Stimulated activated CD8-positive, alpha-beta memory T cell treated with anti-CD3 and anti-CD28 coated beads, Interleukin-12 subunit alpha, Interleukin-12 subunit beta, amount 100 ng/mL, for 24 hours (primary cell): ENCODE measurements around the gene EXOC5.

ENCODE experiments used
- DNase-seq: peaks from one replicate; pipeline ENCODE4 v3.0.0-alpha.2; 2020; ENCODE audit errors: extremely low read depth

Gene EXOC5, protein sequence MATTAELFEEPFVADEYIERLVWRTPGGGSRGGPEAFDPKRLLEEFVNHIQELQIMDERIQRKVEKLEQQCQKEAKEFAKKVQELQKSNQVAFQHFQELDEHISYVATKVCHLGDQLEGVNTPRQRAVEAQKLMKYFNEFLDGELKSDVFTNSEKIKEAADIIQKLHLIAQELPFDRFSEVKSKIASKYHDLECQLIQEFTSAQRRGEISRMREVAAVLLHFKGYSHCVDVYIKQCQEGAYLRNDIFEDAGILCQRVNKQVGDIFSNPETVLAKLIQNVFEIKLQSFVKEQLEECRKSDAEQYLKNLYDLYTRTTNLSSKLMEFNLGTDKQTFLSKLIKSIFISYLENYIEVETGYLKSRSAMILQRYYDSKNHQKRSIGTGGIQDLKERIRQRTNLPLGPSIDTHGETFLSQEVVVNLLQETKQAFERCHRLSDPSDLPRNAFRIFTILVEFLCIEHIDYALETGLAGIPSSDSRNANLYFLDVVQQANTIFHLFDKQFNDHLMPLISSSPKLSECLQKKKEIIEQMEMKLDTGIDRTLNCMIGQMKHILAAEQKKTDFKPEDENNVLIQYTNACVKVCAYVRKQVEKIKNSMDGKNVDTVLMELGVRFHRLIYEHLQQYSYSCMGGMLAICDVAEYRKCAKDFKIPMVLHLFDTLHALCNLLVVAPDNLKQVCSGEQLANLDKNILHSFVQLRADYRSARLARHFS

DNA sequence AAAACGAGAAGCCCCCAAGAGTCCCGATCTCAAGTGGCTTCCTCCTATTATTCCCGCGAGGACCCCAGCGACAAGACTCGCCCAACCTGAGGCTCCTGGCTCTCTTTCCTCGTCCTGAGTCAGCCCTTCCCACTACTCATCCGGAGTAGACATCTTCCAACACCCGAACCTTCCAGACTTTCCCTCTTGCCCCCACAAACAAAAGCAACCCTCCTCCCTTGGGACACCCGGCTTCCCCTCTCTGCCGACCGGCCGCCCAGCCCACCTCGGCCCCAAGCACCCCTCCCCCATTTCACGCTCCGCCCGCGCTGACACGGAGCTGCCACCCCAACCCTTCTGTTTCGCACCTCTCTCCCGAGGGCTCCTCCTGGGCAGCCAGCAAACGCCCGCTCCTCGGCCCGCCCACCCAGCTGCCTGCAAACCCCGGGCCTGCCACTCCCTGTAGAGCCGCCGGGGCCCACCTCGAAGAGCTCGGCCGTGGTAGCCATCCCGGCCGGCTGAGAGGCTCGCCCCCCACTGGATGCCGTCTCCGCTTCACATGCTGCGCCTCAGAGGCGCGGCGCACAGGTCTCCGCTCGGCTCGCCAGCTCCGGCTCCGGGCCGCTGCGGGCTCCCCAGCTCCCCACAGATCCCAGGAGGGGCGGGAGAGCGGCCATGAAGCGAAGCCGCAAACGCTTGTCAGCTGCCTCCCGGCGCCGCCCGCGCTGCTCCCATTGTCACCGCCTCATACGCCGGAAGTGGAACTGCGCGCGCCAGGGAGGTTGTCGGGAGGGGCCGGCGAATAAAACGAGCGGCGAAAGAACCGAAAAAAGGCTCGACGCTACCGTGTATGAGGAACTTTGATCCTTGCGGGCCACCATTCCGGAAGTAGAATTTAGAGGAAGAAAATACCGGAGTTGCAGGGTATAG is at the start of gene EXOC5, which contains the start of gene AP5M1:
EXOC5 (minus strand) TSS at position 745 of the 909 bp plus-strand sequence; CDS start at position 488, 257 bp downstream.
AP5M1 (plus strand) TSS at position 811 of the 909 bp plus-strand sequence. CDS start 344 bp downstream, outside the sequence.
- DNase-seq: peak; percentile 76

DNA sequence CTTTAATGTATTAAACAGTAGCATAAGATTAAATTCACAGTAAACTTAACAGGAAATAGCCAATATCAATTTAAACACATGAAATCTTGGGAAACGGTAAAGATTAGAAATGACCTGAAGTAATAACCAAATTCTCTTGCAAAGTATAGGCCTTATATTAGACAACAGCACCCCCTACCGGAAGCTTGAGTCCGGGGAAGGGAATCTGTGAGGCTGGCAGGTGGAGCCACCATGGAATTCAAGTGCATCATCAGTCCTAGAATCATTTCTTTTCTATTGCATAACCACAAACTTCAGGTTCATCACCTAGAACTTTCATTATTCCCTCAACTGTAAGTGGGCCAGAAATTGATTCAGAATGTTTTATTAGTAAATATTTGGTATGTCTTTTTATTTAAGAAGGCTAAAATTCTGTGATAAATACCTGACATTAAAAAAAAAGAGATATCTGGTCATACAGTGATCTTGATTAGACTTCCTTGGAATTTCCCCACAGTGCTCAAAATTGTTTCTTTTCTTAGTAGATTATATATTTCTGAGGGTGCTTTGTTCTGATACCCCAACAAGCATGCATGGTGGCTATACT is 48.6 kb upstream of the EXOC5 start:
- peak; percentile 34 for DNase-seq

DNA sequence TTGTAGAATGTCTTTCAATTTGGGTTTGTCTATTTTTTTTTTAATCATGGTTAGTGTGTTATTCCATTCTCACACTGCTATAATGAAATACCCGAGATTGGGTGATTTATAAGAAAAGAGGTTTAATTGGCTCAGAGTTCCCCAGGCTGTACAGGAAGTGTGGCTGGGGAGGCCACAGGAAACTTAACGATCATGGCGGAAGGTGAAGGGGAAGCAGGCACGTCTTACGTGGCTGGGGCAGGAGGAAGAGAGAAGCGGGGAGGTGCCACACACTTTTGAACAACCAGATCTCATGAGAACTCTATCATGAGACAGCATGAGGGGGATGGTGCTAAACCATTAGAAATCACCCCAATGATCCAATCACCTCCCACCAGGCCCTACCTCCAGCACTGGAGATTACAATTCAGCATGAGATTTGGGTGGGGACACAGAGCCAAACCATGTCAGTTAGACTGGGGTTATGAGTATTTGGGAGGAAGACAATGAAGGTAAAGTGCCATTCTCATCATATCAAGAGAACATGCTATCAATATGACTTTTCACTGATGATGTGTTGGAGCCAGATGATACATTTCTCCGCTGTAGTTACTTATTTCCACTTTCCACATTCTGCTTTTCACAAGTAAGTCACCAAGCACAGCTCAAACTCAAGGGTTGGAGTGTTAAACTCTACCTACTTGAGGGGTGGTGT is 45.8 kb upstream of the EXOC5 start:
- DNase-seq: no peak

DNA sequence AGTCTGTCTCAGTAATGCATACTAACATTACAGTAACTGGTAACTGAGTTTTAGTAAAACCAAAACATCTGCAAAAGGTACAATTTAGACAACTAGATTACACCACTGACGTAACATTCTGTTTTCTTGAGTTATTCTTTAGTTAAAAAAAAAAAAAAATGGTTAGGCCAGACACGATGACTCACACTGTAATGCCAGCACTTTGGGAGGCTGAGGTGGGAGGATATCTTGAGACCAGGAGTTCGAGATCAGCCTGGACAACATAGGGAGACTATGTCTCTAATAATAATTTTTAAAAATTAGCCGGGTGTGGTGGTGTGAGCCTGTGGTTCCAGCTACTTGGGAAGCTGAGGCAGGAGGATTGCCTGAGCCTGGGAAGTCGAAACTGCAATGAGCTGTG is 34.2 kb upstream of the EXOC5 start:
- DNase-seq: no peak

DNA sequence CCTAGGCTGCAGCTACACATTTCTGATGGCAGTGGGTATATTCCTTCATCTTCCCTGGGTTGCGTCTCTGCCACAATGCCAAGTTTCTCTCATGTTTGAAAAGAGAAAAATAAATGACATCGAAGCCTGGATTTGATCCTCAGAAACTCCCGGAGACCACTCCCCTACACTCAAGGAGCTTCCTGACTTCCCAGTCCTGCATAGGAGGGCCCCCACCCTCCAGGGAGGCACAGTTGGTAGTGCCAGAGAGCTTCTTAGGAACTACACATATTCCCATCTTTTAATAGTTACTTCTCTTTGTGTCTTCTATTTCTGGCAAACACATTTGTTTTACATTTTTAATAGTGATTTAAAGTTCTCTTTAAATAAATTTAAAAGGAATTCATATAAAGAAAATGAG is 30.8 kb upstream of the EXOC5 start:
- DNase-seq: no peak

DNA sequence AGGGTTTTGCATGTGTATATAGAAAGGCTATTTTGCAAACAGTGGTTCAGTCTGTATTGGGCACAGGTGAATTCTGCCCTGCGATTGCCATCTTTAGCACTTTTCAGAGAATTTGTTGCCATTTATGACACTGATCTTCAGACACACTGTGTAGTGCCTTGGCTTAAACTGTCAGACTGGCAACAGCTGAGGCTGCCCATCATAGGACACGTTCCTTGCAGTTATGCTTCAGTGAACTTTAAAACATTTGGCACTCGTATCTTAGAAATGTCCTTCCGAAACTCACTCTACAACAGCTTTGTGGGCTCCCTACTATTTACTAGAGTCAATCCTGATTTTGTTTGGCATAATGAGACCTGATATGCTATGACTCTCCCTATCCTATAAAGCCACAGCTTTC is 29.1 kb upstream of the EXOC5 start:
- DNase-seq: no peak

DNA sequence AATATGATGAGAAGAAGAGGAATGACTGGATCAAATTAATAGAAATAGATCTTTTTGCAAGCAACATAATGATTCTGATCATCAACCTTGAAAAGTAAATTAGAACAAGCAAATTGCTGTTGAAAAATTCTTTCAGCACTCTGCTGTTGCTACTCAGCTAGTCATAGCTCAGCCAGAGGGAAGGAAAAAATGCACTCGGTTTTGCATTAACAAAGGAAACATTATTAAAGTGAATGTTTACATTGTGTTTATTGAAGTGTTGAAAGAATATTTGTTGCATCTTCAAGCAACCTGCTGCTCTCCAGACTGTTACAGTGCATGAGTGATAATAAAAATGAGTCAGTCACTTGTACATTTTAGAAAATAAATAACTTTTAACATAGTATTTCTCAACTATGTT is 26.5 kb upstream of the EXOC5 start:
- no peak for DNase-seq

DNA sequence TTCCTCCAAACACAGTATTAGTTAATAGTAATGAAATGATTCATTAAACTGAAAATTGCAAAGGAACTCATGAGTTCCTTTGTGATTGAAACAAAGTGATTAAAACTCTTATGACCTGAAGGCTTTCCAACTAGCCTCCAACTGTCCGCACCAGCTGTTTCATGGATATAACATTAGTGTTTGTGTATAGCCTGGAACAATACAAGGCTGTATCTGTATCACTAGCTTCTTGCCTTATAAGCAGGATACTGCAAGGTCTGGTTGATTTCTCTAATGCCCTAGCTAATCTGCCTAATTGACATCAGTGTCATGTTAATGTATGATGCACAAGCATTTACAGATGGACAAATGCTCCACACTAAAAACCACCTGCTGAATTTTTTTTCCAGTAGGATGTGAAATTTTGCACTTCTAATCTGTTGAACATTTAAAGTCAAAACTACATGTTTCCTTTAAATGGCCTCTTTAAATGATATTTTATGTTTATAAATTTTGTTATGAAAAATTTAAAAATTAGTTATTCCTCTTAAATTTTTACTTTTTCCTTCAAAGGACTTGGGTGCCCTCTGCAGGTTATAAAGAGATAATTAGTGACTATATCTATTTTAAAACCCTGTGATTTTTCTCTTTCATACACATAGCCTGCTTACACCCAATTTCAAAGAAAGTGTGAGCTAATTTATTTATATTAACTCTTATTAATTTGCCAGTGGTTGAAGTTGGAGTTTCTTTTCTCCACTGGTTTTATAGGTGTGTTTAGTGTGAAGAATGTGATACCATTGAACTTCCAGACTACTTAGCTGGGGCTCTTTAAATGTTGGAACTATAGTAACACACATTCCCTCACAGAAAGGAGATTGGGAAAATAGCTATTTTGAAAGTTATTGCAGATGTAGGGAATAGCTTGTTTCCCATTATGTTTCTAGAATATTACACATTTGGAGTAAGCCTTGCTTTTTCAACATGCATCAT is 25.4 kb upstream of the EXOC5 start:
- DNase-seq: no peak

DNA sequence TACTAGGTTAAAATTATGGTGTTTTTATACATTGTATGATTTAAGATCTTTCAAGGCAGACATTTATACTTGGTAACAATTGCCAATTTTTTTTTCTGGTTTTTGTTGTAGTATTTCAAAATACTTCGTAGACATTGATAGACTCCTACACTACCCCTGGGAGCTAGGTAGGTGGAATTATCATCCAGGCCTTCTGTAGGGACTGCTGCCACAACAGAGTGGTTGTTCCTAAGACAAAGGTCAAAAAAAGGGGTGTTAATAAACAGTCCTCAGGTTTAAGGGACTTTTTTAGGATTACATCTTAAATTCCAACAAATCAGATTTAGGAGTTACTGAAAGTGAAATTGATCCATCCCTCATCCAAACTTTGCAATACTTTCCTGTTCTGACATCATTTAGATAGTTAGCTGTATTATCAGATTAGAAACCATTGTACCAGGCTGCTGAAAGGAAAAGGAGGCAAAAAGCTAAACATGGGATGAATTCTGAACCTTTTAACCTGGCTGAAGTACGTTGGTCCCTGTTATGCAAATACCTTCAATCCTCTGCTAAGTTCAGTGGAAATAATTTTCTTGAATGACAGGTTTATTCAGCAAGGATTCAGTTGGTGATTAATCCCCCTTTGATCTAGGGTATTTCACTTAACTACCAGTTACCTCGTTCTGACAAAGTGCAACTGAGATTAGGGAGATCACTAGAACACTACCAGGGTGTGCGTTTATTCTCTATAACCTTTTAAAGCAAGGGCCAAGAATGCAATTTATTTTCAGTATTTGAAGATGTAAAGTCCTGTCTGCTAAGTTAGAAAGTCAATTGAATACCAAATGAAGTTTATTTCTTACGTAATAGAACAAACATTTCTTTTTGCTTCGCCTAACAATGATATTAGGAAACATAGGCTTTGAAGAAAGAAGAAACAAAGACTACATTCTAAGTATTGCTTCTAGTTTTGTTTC is 23.3 kb upstream of the EXOC5 start:
- DNase-seq: no peak

DNA sequence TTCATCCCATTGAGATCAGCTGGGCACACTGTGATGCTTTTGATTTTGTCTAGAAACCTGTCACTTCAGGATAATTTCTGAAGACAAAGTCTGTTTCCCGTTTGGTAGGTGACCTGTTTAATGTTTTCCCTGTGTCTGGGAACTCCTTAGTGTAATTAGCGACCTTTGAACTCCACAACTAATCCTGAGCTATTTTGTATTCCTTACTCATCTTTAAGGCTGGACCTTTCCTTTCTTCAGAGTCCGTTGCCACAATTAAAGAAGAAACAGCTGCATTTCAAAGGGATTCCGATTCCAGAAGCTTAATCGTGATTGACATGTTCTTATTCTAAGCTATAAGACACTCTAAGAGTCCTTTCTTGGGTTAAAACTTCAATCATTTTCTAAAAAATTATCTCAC is 22.0 kb upstream of the EXOC5 start:
- DNase-seq: no peak

DNA sequence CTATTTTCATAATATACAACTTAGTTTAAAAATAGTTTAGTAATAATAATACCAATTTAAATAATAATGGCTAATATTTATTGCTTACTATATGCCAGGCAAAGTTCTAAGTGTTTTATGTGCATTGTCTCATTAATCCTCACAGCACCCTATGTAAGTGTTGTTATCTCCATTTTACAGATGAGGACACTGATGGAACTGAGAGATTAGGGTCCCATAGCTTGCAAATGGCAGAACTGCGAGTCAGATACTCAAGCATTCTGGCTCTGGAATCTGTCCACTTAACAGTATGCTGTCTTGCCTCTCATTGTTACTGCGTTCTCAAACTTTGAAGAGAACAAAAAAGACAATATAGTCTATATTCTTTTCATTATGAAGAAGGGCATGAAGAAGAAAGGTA is 19.0 kb upstream of the EXOC5 start:
- DNase-seq: no peak

DNA sequence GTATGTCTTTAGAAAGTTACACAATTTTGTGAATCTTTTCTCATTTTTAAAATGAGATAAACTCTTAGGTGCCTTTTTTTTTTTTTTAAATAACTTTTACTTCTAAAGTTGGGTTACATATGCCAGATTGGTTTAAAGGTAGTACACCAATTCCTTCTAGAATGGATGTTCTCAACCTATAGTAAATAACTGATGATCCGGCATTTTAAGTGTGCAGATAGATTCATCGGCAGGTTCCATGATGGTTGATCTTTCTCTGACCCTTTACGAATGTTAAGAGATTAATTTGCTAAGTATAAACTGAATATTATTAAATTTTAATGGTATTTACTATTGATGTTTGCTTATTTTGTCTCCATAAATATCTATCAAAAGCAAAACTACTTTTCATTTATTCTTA is 8.4 kb upstream of the EXOC5 start:
- no peak for DNase-seq

DNA sequence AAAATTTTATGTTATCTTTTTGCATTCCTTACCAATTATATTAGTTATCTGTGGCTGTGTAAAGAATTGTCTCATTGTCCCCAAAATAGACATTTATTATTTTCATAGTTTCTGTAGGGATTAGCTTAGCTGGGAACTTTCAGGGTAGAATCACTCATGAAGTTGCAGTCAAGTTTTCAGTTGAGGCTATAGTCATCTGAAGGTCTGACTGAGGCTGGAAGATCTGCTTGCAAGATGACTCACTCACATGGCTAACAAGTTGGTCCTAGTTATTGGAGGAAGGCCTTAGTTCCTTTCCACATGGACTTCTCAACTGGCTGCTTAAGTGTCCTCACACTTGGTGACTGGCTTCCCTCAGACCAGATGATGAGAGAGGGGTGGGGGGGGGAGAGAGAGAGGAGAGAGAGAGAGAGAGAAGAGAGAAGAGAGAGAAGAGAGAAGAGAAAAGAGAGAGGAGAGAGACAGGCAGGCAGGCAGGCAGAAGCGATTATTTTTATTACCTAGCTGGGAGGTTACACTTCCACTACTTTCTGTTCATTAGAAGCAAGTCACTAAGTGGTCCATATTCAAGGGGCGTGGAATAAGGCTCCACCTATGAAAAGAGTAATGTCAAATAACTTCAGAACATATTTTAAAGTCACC is 6.4 kb upstream of the EXOC5 start:
- DNase-seq: no peak

DNA sequence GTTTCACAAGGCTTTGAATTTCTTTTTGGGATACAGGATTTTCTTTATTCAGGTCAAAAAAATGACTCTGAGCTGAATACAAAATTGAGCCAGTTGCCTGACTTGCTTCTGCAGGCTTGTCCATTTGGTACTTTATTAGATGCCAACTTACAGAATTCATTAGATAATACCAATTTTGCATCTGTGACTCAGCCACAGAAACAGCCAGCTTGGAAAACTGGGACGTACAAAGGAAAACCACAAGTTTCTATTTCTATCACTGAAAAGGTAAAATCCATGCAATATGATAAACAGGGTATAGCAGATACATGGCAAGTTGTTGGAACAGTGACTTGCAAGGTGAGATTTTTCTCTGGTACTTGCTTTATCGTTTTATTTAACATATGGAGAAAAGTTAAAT is 5.8 kb upstream of the EXOC5 start:
- DNase-seq: no peak

DNA sequence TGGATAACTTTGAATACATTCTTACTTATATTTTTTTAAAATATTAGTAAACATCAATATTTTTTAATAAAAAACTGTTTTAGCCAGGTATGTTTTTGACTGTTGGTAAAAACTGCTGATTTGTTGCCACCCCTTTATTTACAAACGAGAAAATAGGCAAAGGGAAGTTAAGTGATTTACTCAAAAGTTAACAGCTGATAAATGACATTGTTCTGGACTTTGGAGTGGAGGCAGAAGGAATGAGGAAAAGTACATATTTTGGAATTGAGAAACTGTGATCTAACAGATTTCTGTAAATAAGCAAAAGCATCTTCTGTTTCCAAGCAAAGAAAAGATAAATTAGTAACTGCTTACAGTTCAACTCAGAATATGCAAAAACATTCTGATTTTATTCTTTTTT is 4.5 kb upstream of the EXOC5 start:
- no peak for DNase-seq

DNA sequence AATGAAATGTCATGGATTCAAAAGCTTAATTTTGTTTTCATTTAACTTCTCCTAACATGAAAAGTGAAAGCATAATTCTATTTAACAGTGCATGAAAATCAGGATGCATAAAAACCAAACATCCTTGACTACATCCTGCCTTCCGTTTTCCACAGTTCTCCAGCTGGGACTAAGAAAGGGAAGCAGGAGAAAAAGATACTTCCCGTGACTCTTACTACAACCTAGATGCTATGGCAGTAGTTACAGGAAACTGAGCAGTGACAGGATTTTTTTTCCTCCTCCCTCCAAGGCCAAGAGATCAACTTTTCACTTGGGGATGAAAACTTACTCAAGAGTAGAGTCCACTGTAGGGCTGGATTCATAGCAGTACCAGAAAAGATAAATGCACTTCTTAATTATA is 2.6 kb downstream of the EXOC5 start:
- DNase-seq: no peak

DNA sequence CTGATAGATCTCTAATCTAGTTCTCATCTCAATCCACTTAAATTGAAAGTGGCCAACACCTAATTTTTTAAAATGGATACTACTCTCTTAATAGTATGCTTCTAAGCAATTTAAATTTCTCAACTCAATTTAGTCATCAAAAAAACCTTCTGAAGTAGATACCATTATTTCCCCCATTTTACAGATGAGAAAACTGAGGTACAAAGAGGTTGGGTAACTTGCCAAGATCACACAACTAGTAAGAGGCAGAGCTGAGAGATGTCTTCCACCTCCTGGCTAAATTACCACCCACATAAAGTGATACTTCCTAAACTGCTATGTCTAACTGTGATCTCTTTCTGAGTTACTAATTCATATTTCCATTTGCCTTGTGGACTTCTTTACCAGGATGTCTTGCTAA is 6.6 kb downstream of the EXOC5 start:
- DNase-seq: no peak

DNA sequence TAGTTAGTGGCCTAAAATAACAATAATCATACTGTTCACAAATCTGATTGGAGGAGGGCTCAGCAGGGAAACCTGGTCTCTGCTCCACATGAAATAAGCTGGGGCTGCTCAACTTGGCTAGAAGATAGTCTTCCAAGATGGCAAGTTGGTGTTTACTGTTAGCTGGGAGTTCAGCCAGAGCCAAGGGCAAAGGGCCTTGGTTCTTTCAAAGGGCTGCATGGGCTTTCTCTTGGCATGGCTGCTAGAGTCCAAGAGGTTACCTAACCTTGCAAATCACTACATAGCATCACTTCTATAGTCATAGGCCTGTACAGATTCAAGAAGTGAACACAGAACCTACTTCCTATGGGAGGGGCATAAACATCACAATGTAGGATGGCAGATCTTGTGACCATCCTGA is 7.1 kb downstream of the EXOC5 start:
- no peak for DNase-seq
